CD4-positive, alpha-beta T cell (primary cell): ENCODE measurements around the gene BANP. TPM values are rescaled to one million over a fixed set of nuclear protein-coding genes. Genes with fewer than 3 reads are reported as not detected.

ENCODE experiments used
- ATAC-seq: fragments of 200-7000 bp; cut with Tn5 transposase; one replicate; pipeline ENCODE4 v1.10.0; 2022; ENCODE audit warnings: mild to moderate bottlenecking; ENCODE audit not compliant: poor library complexity
- CTCF ChIA-PET: fragments of 350-600 bp; sonication (Branson Sonifier 250); formaldehyde crosslinking; loops from one replicate; lab custom pipeline; 2021; ENCODE audit warnings: antibody characterized with exemption, inconsistent platforms; lab: Charles Lee
- POLR2A ChIA-PET: fragments of 350-600 bp; sonication (Branson Sonifier 250); formaldehyde crosslinking; loops from one replicate; lab custom pipeline; 2021; ENCODE audit warnings: antibody characterized with exemption, inconsistent platforms; lab: Charles Lee
- DNase-seq, 14 experiments: peaks; one replicate each; pipeline ENCODE4 v3.0.0-alpha.2; 2013 to 2020; ENCODE audit warnings: mixed read lengths in 2 of 14
- H3K27ac ChIP-seq, 2 donors: one replicate each; pipeline versions ENCODE4 v1.5.1 to v1.7.0; 2013; ENCODE audit warnings: low read length in 2 of 2, low read depth in 1 of 2, mild to moderate bottlenecking in 1 of 2
- H3K27me3 ChIP-seq, 2 experiments: 1 replicate in 1 of 2; 2 replicates in 1 of 2; pipeline versions ENCODE4 v1.6.1 to v1.7.0; 2013; ENCODE audit warnings: low read length in 2 of 2, control low read depth in 1 of 2, mild to moderate bottlenecking in 1 of 2, moderate library complexity in 1 of 2; ENCODE audit not compliant: insufficient read depth in 2 of 2, control insufficient read depth in 1 of 2
- H3K36me3 ChIP-seq: one replicate; pipeline ENCODE4 v1.6.1; 2013; ENCODE audit warnings: low read length, control low read depth; ENCODE audit not compliant: insufficient read depth
- H3K4me1 ChIP-seq: one replicate; pipeline ENCODE4 v1.6.1; 2013; ENCODE audit warnings: low read length, control low read depth; ENCODE audit not compliant: insufficient read depth
- H3K4me3 ChIP-seq: one replicate; pipeline ENCODE4 v1.5.1; 2013; ENCODE audit warnings: mild to moderate bottlenecking, low read length, moderate library complexity
- H3K9me3 ChIP-seq, 2 experiments: 1 replicate in 1 of 2; 2 replicates in 1 of 2; pipeline versions ENCODE4 v1.6.1 to v1.7.0; 2013; ENCODE audit warnings: low read length in 2 of 2, mild to moderate bottlenecking in 2 of 2, control low read depth in 1 of 2, moderate library complexity in 1 of 2; ENCODE audit not compliant: control insufficient read depth in 1 of 2, insufficient read depth in 1 of 2
- H3K27ac Mint-ChIP-seq: one replicate; pipeline ENCODE4 v1.8.0; 2020; ENCODE audit warnings: mixed read lengths
- H3K27me3 Mint-ChIP-seq: one replicate; pipeline ENCODE4 v1.8.0; 2021; ENCODE audit warnings: mixed read lengths
- H3K36me3 Mint-ChIP-seq: one replicate; pipeline ENCODE4 v1.8.0; 2021; ENCODE audit warnings: low read depth, mixed read lengths
- H3K4me1 Mint-ChIP-seq: one replicate; pipeline ENCODE4 v1.8.0; 2021; ENCODE audit warnings: low read depth, mixed read lengths
- H3K4me3 Mint-ChIP-seq: one replicate; pipeline ENCODE4 v1.8.0; 2020; ENCODE audit warnings: mild to moderate bottlenecking, mixed read lengths
- H3K9me3 Mint-ChIP-seq: one replicate; pipeline ENCODE4 v1.8.0; 2020; ENCODE audit warnings: mixed read lengths
- intact Hi-C, 2 experiments: fragments of 100-400 bp; cut with DNase I in 1 of 2; cut with micrococcal nuclease in 1 of 2; formaldehyde crosslinking; loops; one replicate each; pipeline versions ENCODE4 v1.15.1 to v1.9.0; 2023 to 2025; cut with DNase I, micrococcal nuclease
- total RNA-seq, 174 experiments: library from RNA in 2 of 174; stranded (reverse) in 2 of 174; gene quantifications; one replicate each; pipeline ENCODE4 v1.2.3 and lab custom pipeline; 2021 to 2026
- TF ChIP-seq, protein P1 (sequence below): fragments of 200-600 bp; IDR thresholded peaks from one replicate; pipeline ENCODE4 v1.8.0; 2022; ENCODE audit warnings: antibody characterized with exemption, mild to moderate bottlenecking

Gene BANP
- total RNA-seq, 2 experiments from 2014 or later, result 57.5 to 58.6 TPM

GRCh38 chr16:88012360-88012759 is 61.1 kb downstream of the BANP start:
- DNase-seq (no peak), ATAC-seq (no peak)
- Histone ChIP-seq H3K9me3 (no peaks in the 10 kb centered on the region), H3K4me3 (no peak overlapping the region), H3K36me3 (peaks cover 59% of the 10 kb centered on the region), H3K4me1 (no peaks in the 10 kb centered on the region), H3K27ac (no peak overlapping the region), H3K27me3 (no peaks in the 10 kb centered on the region)
- CTCF ChIA-PET, result no interaction called here
- intact Hi-C loops, result no loop called here
- TF ChIP-seq, protein P1, sequence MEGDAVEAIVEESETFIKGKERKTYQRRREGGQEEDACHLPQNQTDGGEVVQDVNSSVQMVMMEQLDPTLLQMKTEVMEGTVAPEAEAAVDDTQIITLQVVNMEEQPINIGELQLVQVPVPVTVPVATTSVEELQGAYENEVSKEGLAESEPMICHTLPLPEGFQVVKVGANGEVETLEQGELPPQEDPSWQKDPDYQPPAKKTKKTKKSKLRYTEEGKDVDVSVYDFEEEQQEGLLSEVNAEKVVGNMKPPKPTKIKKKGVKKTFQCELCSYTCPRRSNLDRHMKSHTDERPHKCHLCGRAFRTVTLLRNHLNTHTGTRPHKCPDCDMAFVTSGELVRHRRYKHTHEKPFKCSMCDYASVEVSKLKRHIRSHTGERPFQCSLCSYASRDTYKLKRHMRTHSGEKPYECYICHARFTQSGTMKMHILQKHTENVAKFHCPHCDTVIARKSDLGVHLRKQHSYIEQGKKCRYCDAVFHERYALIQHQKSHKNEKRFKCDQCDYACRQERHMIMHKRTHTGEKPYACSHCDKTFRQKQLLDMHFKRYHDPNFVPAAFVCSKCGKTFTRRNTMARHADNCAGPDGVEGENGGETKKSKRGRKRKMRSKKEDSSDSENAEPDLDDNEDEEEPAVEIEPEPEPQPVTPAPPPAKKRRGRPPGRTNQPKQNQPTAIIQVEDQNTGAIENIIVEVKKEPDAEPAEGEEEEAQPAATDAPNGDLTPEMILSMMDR, result no peak
- peaks cover 76% of the 10 kb centered on the region for H3K36me3 Mint-ChIP-seq
- no peaks in the 10 kb centered on the region for H3K27me3 Mint-ChIP-seq
- POLR2A ChIA-PET, result no interaction called here
- H3K9me3 Mint-ChIP-seq, result no peaks in the 10 kb centered on the region
- no peak overlapping the region for H3K27ac Mint-ChIP-seq
- no peaks in the 10 kb centered on the region for H3K4me1 Mint-ChIP-seq
- H3K4me3 Mint-ChIP-seq, result no peak overlapping the region

DNA sequence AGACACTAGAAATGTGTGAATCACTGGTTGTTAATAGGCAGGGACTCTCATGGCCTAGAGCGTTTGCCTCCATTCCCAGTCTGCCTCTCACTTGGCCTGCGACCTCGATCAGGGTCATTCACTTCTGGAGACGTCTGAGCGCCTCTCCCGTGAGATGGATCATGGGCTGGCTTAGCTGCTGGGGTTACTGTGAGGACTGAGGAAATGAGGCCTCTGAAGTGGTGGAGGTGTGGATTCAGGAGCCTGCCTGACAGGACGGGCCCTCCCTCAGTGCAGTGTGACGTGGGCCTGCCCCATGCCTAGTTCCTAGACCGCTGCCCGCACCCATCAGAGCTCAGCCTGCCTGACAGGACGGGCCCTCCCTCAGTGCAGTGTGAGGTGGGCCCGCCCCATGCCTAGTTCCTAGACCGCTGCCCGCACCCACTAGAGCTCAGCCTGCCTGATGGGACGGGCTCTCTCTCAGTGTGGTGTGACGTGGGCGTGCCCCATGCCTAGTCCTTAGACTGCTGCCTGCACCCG is 61.9 kb downstream of the BANP start:
- no peaks in the 10 kb centered on the region for H3K27me3 Mint-ChIP-seq
- Histone ChIP-seq H3K36me3 (peaks cover 57% of the 10 kb centered on the region), H3K4me3 (no peak overlapping the region), H3K27ac (no peak overlapping the region), H3K9me3 (no peaks in the 10 kb centered on the region), H3K4me1 (no peaks in the 10 kb centered on the region), H3K27me3 (no peaks in the 10 kb centered on the region)
- peaks cover 74% of the 10 kb centered on the region for H3K36me3 Mint-ChIP-seq
- no peak overlapping the region for H3K4me3 Mint-ChIP-seq
- ATAC-seq (no peak), DNase-seq (no peak)
- intact Hi-C loops, result no loop called here
- TF ChIP-seq, protein P1, result no peak
- CTCF ChIA-PET, result no interaction called here
- H3K4me1 Mint-ChIP-seq, result no peaks in the 10 kb centered on the region
- H3K27ac Mint-ChIP-seq, result no peak overlapping the region
- POLR2A ChIA-PET, result no interaction called here
- H3K9me3 Mint-ChIP-seq, result no peaks in the 10 kb centered on the region

DNA sequence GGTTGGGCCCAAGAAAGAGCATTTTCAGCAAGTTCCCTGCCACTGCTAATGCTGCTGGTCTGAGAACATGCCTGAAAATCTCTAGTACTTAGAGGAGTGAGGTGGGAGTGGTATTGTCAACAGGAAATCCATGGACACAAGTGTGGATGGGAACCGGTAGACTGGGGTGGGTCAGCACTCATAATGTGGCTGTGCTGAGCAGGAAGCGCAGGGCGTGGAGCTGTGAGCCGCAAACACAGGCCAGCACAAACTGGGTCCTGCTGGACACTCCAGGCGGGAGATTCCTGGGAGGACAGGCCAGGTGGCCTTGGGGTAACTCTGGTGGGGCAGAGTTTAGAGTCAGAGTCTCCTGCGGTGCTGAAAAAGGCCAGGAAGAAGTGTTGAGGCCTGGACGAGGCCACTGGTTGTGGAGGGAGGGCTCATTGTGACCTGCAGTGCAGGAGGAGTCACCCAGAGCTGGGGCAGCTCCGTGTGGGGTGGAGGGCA is 62.6 kb downstream of the BANP start:
- DNase-seq, result peak in 1 of 14 experiments; percentile 2

More for the DNA sequence above, 62.6 kb downstream of the BANP start:
- ATAC-seq, result no peak
- Histone ChIP-seq H3K4me3 (no peak overlapping the region), H3K27me3 (no peaks in the 10 kb centered on the region), H3K4me1 (no peaks in the 10 kb centered on the region), H3K36me3 (peaks cover 57% of the 10 kb centered on the region), H3K27ac (no peak overlapping the region), H3K9me3 (no peaks in the 10 kb centered on the region)
- H3K4me1 Mint-ChIP-seq, result no peaks in the 10 kb centered on the region
- peaks cover 67% of the 10 kb centered on the region for H3K36me3 Mint-ChIP-seq
- no peak overlapping the region for H3K27ac Mint-ChIP-seq
- intact Hi-C loops, result no loop called here
- no peaks in the 10 kb centered on the region for H3K9me3 Mint-ChIP-seq
- H3K27me3 Mint-ChIP-seq, result no peaks in the 10 kb centered on the region
- no peak overlapping the region for H3K4me3 Mint-ChIP-seq
- POLR2A ChIA-PET, result no interaction called here
- CTCF ChIA-PET, result no interaction called here
- TF ChIP-seq, protein P1, result no peak
